NCI-H2107 treated with DMSO at 0.1 percent for 48 hours (cell line): ENCODE measurements around the gene RHOF.
"Not testable (repeated sequence)": the region's sequence is repeated elsewhere in the genome, so short reads cannot be mapped to it uniquely, and the experiment has no call there.

Experiments used
- DNase-seq: peaks from one replicate; lab custom pipeline; 2025; ENCODE audit not compliant: unreplicated experiment; lab: John Stamatoyannopoulos, UW

RHOF gene

GRCh38 chr12:121749267-121749666, 44.2 kb downstream of the RHOF start:
- DNase-seq = no peak

GRCh38 chr12:121748571-121749265, 44.8 kb downstream of the RHOF start:
- DNase-seq = no peak

DNA sequence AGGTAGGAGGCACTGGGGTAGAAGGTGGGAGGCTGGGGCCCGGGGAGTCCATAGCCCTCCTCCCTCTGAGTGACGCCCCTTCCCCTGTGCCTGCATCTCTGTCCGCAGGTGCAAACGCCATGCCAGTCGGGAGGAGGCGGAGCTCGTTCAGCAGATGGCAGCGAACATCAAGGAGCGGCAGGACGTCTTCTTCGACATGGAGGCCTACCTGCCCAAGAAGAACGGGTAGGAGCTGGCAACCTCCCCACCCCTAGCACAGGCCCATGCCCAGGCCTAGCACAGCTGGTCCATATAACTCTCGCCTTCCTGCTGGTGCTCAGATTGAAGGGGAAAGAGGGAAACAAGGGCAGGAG, 45.3 kb downstream of the RHOF start:
- DNase-seq = no peak

GRCh38 chr12:121745545-121745944, 47.9 kb downstream of the RHOF start:
- not testable (repeated sequence) for DNase-seq

DNA sequence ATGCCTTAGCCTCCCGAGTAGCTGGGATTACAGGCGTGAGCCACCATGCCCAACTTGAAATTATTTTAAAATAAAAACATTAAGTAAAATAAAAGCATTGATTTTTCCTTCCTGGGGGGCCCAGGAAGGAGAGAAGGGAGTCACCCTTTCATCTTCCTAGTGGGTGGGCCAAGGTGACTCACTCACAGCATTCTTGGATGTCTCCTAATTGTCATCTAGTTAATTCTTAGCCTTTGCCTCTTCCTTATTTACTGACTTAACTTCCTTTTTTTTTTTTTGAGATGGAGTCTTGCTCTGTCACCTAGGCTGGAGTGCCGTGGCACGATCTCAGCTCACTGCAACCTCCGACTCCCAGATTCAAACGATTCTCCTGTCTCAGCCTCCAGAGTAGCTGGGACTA, 51.7 kb downstream of the RHOF start:
- no peak for DNase-seq

- no peak for DNase-seq
Measured at GRCh38 chr12:121740847-121741246, 52.6 kb downstream of the RHOF start.

GRCh38 chr12:121738340-121738858, 55.1 kb downstream of the RHOF start:
- no peak for DNase-seq

- DNase-seq = no peak
Measured at GRCh38 chr12:121733849-121734248, 59.6 kb downstream of the RHOF start.

GRCh38 chr12:121731473-121731872, 62.0 kb downstream of the RHOF start:
- DNase-seq = no peak

- no peak for DNase-seq
Measured at GRCh38 chr12:121729021-121729420, 64.5 kb downstream of the RHOF start.
